A673 (cell line): ENCODE results near the gene ADAMTS9. TPM values are rescaled to one million over a fixed set of nuclear protein-coding genes. Genes with fewer than 3 reads are reported as not detected.

ENCODE experiments used
- BruUV-seq: library from RNA; stranded (reverse); fragments of 400-500 nt; replicated peaks from 2 replicates; lab custom pipeline; 2021; lab: Mats Ljungman, UMichigan
- CTCF ChIA-PET: fragments of 300-600 bp; sonication (Branson Sonifier 250); formaldehyde crosslinking; loops from one replicate; lab custom pipeline; 2022; ENCODE audit warnings: antibody characterized with exemption; lab: Charles Lee
- POLR2A ChIA-PET: fragments of 300-600 bp; sonication (Branson Sonifier 250); formaldehyde crosslinking; loops from one replicate; lab custom pipeline; 2022; ENCODE audit warnings: antibody characterized with exemption; ENCODE audit not compliant: low non-redundant PET; lab: Charles Lee
- DNase-seq: peaks from one replicate; pipeline ENCODE4 v3.0.0-alpha.2; 2015; ENCODE audit warnings: low spot score
- H3K27ac ChIP-seq: fragments of 200-600 bp; sonication (generic); 2 replicates; pipeline ENCODE4 v1.5.1; 2016; ENCODE audit warnings: mixed run types, low read depth, mild to moderate bottlenecking, mixed read lengths, antibody characterized with exemption, low read length; ENCODE audit not compliant: poor library complexity, severe bottlenecking
- H3K27me3 ChIP-seq: fragments of 200-600 bp; sonication (generic); replicated peaks from 2 replicates; pipeline ENCODE4 v1.6.1; 2017; ENCODE audit warnings: mixed run types, low read depth, mild to moderate bottlenecking, mixed read lengths, antibody characterized with exemption, low read length; ENCODE audit not compliant: insufficient read depth, poor library complexity
- H3K36me3 ChIP-seq: fragments of 200-600 bp; sonication (generic); 2 replicates; pipeline ENCODE4 v1.6.1; 2016; ENCODE audit warnings: mixed run types, mild to moderate bottlenecking, mixed read lengths, antibody characterized with exemption, low read length; ENCODE audit not compliant: insufficient read depth, poor library complexity, severe bottlenecking
- H3K4me1 ChIP-seq: fragments of 200-600 bp; sonication (generic); 2 replicates; pipeline ENCODE4 v1.6.1; 2017; ENCODE audit warnings: mixed run types, mild to moderate bottlenecking, mixed read lengths, antibody characterized with exemption, low read length; ENCODE audit not compliant: insufficient read depth, poor library complexity, severe bottlenecking
- H3K4me3 ChIP-seq: fragments of 200-600 bp; sonication (generic); 2 replicates; pipeline ENCODE4 v1.5.1; 2016; ENCODE audit warnings: low read depth, mixed run types, mild to moderate bottlenecking, mixed read lengths, low read length; ENCODE audit not compliant: poor library complexity, severe bottlenecking
- H3K9me3 ChIP-seq: fragments of 200-600 bp; sonication (generic); 2 replicates; pipeline ENCODE4 v1.6.1; 2016; ENCODE audit warnings: mixed run types, low read depth, mild to moderate bottlenecking, mixed read lengths, antibody characterized with exemption, low read length; ENCODE audit not compliant: poor library complexity, severe bottlenecking
- EZH2 ChIP-seq: fragments of 200-600 bp; sonication (generic); IDR thresholded peaks from 2 replicates; pipeline ENCODE4 v1.6.1; 2017; ENCODE audit warnings: borderline replicate concordance, low read depth, mild to moderate bottlenecking, mixed read lengths, antibody characterized with exemption, low read length; ENCODE audit not compliant: poor library complexity, severe bottlenecking
- intact Hi-C: fragments of 100-400 bp; cut with micrococcal nuclease; formaldehyde crosslinking; loops from one replicate; pipeline ENCODE4 v1.10.0; 2022; ENCODE audit not compliant: unreplicated experiment
- total RNA-seq: library from RNA; stranded (reverse); gene quantifications from 2 replicates; pipeline ENCODE4 v1.2.3, GENCODE V29; 2021
- TF ChIP-seq, protein P1 (sequence below): fragments of 300-800, 200-600 bp; sonication (generic); conservative IDR thresholded peaks from 2 replicates; pipeline ENCODE4 v1.5.1; 2017; ENCODE audit warnings: low read depth, mild to moderate bottlenecking, antibody characterized with exemption, low read length, moderate library complexity, mixed read lengths

ADAMTS9 gene
- total RNA-seq, 1 experiment from 2014 or later = 0.26 TPM

DNA sequence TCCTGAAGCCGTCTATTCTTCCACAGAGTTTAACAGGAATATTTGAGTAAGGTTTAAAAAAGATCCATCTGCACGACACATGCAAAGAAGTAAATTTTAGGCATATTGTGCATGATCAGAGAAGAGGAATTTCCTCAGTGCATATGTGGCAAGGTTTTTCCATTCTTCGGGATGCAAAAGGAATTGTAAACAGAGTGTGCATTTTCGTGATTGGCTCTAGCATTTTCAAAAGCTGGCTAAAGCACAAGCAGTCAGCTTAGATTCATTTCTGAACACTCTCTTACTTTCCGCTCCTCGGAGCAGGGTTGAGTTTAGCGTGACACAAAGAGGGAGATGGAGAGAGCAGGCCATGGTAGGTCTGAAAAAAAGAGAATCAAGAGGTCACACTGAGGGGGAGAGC is 128.2 kb downstream of the ADAMTS9 start:
- no peak for DNase-seq
- Histone ChIP-seq H3K9me3 (no peaks in the 10 kb centered on the region), H3K27ac (no peak overlapping the region), H3K36me3 (no peaks in the 10 kb centered on the region), H3K4me1 (no peaks in the 10 kb centered on the region), H3K27me3 (no peaks in the 10 kb centered on the region), H3K4me3 (no peak overlapping the region)
- TF ChIP-seq, protein P1, sequence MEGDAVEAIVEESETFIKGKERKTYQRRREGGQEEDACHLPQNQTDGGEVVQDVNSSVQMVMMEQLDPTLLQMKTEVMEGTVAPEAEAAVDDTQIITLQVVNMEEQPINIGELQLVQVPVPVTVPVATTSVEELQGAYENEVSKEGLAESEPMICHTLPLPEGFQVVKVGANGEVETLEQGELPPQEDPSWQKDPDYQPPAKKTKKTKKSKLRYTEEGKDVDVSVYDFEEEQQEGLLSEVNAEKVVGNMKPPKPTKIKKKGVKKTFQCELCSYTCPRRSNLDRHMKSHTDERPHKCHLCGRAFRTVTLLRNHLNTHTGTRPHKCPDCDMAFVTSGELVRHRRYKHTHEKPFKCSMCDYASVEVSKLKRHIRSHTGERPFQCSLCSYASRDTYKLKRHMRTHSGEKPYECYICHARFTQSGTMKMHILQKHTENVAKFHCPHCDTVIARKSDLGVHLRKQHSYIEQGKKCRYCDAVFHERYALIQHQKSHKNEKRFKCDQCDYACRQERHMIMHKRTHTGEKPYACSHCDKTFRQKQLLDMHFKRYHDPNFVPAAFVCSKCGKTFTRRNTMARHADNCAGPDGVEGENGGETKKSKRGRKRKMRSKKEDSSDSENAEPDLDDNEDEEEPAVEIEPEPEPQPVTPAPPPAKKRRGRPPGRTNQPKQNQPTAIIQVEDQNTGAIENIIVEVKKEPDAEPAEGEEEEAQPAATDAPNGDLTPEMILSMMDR = no peak
- no peak for TF ChIP-seq EZH2
- BruUV-seq = no TSS peak
- intact Hi-C loops = no loop called here
- ChIA-PET POLR2A (no interaction called here), CTCF (no interaction called here)

DNA sequence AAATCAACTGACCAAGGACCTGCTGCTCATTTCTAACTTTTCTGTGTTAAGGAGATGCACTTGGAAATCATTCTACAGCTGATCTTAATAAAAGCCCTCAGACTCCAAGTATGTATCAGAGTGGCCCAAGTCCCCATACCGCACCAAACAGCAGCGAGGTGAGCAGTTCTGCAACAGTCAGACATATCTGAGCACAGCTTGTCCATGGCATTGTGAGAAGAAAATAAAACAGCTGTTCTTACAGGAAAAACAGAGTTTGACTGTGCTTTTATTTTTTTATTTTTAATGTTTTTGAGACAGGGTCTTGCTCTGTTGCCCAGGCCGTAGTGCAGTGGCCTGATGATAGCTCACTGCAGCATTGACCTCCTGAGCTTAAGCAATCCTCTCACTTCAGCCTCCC is 131.8 kb downstream of the ADAMTS9 start:
- ChIA-PET POLR2A (no interaction called here), CTCF (no interaction called here)
- Histone ChIP-seq H3K4me3 (no peak overlapping the region), H3K36me3 (no peaks in the 10 kb centered on the region), H3K27me3 (no peaks in the 10 kb centered on the region), H3K9me3 (no peaks in the 10 kb centered on the region), H3K4me1 (no peaks in the 10 kb centered on the region), H3K27ac (no peak overlapping the region)
- no peak for TF ChIP-seq EZH2
- TF ChIP-seq, protein P1 = no peak
- intact Hi-C loops = no loop called here
- BruUV-seq = no TSS peak
- no peak for DNase-seq

DNA sequence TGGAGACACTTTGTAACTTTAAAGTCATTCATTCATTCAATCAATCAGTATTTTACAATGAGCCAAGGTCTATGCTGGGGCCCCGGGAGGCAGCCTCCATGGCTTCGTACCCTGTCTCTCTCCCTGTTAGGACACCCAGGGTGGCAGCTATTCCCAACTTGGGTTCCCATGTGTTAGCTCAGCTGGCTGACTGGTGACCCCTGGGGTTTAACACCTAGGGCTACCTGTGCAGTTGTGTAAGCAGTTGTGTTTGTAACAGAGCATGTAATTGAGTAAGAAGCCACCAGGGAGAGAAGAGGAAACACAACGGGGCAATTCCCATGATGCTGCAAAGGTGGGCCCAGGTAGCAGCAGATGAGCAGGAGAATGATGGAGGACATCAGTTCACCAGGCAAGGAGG is 132.4 kb downstream of the ADAMTS9 start:
- POLR2A ChIA-PET = no interaction called here
- no peak overlapping the region for H3K27ac ChIP-seq
- H3K9me3 ChIP-seq = no peaks in the 10 kb centered on the region
- intact Hi-C loops = no loop called here
- no peaks in the 10 kb centered on the region for H3K4me1 ChIP-seq
- H3K27me3 ChIP-seq = no peaks in the 10 kb centered on the region
- no peak for DNase-seq
- no peaks in the 10 kb centered on the region for H3K36me3 ChIP-seq
- H3K4me3 ChIP-seq = no peak overlapping the region
- TF ChIP-seq EZH2 = no peak
- TF ChIP-seq, protein P1 = no peak
- BruUV-seq = no TSS peak
- CTCF ChIA-PET = no interaction called here
